NCI-H82 treated with DMSO at 0.1 percent for 48 hours (cell line): Measurements from ENCODE around the gene ACYP2.
"Not testable (repeated sequence)": the region's sequence is repeated elsewhere in the genome, so short reads cannot be mapped to it uniquely, and the experiment has no call there.

ENCODE experiments used
- DNase-seq: peaks from one replicate; lab custom pipeline; 2025; ENCODE audit not compliant: unreplicated experiment; lab: John Stamatoyannopoulos, UW

The ACYP2 gene

DNA sequence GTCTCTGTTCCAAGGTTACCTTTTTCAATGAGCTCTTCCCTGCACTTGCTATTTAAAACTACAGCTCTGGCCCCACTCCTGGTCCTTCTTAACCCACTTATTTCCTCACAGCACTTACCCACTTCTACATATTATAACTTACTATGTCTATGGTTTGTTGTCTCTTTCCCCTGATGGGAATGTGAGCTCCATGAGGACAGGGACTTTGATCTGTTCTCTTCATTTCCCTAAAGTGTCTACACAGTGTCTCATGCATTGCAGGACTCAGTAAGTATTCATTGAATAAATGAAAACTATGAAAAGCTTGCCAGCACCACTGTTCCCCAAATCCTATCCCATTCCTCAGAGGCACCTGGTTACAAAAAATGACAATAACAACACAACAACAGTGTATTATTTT lies 18.3 kb upstream of the ACYP2 start:
- no peak for DNase-seq

DNA sequence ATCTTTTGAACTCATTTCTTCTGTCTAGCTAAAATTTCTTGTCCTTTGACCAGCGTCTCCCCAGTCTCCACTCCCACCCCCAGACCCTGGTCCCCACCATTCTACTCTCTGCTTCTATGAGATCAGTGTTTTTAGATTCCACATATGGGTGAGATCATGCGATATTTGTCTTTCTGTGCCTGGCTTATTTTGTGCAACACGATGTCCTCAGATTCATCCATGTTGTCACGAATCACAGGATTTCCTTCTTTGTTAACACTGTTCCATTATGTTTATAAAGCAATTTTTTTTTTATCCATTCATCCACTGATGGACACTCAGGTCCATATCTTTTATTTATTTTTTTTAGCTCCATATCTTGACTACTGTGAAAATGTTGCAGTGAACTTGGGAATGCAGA lies 16.0 kb upstream of the ACYP2 start:
- no peak for DNase-seq

- no peak for DNase-seq
These were observed 15.4 kb upstream of the ACYP2 start for GRCh38 chr2:54099829-54100585.

- DNase-seq, result no peak
These were observed 14.6 kb upstream of the ACYP2 start for GRCh38 chr2:54100772-54101171.

- DNase-seq, result no peak
These were observed 11.7 kb upstream of the ACYP2 start for GRCh38 chr2:54103454-54104314.

DNA sequence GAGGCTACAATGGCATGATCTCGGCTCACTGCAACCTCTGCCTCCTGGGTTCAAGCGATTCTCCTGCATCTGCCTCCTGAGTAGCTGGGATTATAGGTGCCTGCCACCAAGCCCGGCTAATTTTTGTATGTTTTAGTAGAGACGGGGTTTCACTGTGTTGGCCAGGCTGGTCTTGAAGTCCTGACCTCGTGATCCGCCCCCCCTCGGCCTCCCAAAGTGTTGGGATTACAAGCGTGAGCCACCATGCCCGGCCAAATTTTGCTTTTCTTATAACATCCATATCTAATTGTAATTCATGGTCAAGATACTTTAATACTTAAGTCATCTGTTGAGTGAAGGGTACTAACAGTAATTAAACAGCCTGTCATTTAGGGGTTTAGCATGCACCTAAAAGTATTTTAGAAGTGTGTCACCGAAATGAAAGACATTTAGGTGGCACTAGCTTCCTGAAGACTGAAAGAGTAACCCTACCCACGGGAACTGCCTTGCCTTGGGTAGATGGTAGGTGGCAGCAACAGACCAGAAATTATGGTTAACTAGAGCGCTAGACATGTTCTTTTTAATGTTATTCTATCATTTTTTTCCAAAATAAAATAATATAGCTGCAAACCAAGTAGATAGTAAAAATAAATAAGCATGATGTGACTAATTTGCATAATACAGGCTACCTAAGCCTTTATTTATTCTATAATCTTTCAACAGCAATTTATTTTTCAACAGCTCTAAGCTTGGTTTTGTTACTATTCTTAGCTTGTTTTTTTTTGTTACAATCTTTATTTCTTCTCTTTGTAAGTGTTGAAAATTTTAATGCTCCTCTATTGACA lies 8.6 kb upstream of the ACYP2 start:
- peak; percentile 27 for DNase-seq

- DNase-seq, result no peak
These were observed 8.0 kb upstream of the ACYP2 start for GRCh38 chr2:54107455-54107764.

GRCh38 chr2:54107903-54108615 lies 7.4 kb upstream of the ACYP2 start:
- DNase-seq, result peak; percentile 40

- no peak for DNase-seq
These were observed 5.6 kb upstream of the ACYP2 start for GRCh38 chr2:54109848-54110247.

GRCh38 chr2:54114479-54114878 lies 936 bp upstream of the ACYP2 start:
- not testable (repeated sequence) for DNase-seq

DNA sequence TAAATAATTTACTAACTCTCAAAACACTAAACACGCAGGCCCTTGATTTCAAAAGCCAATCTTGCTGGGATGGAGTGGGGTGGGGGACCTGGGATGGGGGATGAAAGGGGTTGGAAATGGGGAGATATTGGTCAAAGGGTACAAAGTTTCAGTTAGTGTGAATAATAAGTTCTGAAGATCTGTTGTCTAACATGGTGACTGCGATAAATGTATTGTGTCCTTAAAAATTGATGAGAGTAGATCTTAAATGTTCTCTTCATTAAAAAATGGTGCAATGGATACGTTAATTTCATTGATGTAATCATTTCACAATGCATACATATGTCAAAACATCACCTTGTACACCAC lies 505 bp upstream of the ACYP2 start:
- DNase-seq, result no peak

GRCh38 chr2:54116598-54116997 lies 1.2 kb downstream of the ACYP2 start:
- not testable (repeated sequence) for DNase-seq

GRCh38 chr2:54120950-54121349 lies 5.5 kb downstream of the ACYP2 start:
- no peak for DNase-seq

GRCh38 chr2:54122171-54122935 lies 6.9 kb downstream of the ACYP2 start:
- DNase-seq, result no peak

- no peak for DNase-seq
These were observed 7.5 kb downstream of the ACYP2 start for GRCh38 chr2:54122939-54123338.

GRCh38 chr2:54127174-54127573 lies 11.8 kb downstream of the ACYP2 start:
- DNase-seq, result not testable (repeated sequence)

DNA sequence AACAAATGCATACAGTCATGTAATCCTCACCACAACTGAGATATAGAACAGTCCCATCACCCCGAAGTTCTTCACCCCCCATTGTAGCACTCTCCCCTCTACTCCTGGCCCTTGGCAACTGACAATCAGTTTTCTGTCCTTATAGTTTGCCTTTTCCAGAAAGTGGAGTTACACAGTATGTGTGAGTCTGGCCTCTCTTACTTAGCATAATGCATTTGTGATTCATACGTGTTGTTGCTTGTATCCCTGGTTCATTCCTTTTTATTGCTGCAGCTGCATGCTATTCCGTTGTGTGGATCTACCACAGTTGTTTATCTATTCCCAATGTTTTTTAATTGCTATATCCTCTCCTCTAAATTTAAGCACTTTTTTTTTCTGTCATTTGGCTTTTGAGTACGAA lies 17.6 kb downstream of the ACYP2 start:
- no peak for DNase-seq

- DNase-seq, result no peak
These were observed 23.8 kb downstream of the ACYP2 start for GRCh38 chr2:54139210-54139609.

DNA sequence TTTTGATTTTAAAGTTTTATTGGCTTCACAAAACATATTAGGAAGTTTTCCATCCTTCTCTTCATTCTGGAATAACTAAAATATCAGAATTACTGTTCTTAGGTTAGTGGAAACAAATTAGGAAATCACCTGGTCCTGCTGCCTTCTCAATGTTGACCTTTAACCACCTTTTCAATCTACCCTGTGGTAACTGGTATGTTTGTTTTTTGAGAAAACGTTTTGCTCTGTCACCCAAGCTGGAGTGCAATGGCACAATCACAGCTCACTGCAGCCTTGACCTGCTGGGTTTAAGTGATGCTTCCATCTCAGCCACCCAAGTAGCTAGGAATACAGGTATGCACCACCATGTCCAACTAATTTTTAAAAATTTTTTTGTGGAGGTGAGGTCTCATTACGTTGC lies 28.4 kb downstream of the ACYP2 start:
- no peak for DNase-seq

DNA sequence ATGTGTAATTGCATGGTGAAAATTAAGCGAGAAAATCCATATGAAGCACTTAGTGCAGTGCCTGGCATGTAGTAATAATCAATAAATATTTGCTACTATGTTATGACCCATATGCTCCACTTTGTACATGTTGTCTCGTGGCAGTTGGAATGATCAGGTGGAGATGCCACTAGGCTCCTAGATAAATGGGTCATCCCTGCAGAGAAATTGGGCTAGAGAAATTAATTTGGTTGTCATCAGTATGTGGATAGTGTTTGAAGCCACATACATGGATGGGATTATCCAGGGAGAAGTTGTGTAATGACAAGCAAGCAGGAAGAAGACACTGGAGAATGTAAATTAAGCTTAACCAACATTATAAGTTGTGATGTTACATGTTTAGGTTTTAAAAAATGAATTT lies 33.0 kb downstream of the ACYP2 start:
- DNase-seq, result no peak
